GM13976 (cell line): ENCODE results near the gene SMCO2.

ENCODE experiments used
- DNase-seq: peaks from one replicate; pipeline ENCODE4 v3.0.0; 2012; ENCODE audit warnings: low spot score
- in situ Hi-C: fragments of 300-500 bp; cut with MboI; formaldehyde crosslinking; loops from one replicate; pipeline ENCODE4 v1.12.0; 2022; ENCODE audit warnings: low sequenced_read_pairs, mixed read lengths, inconsistent platforms; ENCODE audit not compliant: unreplicated experiment
- TF ChIP-seq, protein P1 (sequence below): IDR thresholded peaks from 2 replicates; pipeline ENCODE4 v1.5.1; 2012; ENCODE audit warnings: borderline replicate concordance, mild to moderate bottlenecking; ENCODE audit not compliant: insufficient read depth; ENCODE audit errors: extremely low read depth, missing control alignments, control extremely low read depth

The SMCO2 gene

DNA sequence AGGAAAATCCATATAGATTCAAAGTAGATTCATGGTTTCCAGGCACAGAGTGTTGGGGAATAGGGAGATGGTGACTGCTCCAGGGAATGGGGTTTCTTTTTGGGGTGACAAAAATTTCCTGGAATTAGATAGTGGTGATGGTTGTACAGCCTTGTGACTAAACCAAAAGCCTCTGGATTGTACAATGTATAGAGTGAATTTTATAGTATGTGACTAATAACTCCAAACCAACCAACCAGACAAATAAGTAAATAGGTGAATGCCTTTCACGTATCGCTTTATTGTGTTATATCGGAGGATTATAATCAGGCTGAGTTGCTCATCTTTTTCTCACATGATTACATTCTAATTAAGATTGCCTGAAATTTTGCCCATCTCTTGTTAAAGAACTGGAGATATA, 52.8 kb downstream of the SMCO2 start:
- TF ChIP-seq, protein P1, sequence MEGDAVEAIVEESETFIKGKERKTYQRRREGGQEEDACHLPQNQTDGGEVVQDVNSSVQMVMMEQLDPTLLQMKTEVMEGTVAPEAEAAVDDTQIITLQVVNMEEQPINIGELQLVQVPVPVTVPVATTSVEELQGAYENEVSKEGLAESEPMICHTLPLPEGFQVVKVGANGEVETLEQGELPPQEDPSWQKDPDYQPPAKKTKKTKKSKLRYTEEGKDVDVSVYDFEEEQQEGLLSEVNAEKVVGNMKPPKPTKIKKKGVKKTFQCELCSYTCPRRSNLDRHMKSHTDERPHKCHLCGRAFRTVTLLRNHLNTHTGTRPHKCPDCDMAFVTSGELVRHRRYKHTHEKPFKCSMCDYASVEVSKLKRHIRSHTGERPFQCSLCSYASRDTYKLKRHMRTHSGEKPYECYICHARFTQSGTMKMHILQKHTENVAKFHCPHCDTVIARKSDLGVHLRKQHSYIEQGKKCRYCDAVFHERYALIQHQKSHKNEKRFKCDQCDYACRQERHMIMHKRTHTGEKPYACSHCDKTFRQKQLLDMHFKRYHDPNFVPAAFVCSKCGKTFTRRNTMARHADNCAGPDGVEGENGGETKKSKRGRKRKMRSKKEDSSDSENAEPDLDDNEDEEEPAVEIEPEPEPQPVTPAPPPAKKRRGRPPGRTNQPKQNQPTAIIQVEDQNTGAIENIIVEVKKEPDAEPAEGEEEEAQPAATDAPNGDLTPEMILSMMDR, result no peak
- no peak for DNase-seq
- in situ Hi-C loops, result no loop called here

DNA sequence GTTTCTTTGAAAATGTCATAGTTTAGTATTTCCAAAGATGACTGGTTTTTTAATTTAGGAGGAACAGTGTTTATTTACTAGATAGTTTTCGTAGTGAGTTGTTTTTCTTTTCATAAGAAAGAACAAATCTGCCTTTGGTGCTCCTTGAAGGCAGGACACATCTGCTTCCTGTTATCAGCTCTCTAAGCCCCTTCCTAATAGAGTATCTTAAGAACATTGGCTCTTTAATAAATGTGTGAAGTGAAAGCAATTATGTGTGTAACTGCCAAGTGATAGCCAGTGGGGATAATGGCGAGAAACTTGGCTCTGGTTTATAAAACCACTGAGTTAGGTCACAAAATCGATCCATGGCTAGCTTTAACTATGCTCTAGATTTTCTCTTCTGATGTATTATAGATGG, 54.0 kb downstream of the SMCO2 start:
- DNase-seq, result no peak
- in situ Hi-C loops, result no loop called here

DNA sequence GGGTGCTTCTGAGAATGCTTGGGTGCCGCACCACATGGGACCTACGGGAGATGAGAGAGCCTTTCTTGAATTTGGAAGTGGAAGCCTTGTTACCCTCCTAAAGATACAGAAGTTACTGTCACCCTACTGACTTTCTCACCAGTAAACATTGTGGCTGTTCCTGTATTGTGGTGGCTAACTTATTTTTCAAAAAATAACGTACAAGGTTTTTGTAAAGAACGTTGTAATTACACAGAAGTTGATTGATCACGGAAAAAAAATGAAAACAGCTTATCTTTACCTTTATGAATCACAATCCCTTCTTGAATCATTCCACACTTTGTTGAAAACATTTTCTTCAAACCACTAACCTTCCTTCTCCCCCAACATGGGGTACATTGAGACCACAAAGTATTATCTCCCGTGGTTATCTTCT, 55.5 kb downstream of the SMCO2 start:
- in situ Hi-C loops, result no loop called here
- DNase-seq, result no peak
- TF ChIP-seq, protein P1, result no peak

More for the DNA sequence above, 54.0 kb downstream of the SMCO2 start:
- TF ChIP-seq, protein P1, result no peak

DNA sequence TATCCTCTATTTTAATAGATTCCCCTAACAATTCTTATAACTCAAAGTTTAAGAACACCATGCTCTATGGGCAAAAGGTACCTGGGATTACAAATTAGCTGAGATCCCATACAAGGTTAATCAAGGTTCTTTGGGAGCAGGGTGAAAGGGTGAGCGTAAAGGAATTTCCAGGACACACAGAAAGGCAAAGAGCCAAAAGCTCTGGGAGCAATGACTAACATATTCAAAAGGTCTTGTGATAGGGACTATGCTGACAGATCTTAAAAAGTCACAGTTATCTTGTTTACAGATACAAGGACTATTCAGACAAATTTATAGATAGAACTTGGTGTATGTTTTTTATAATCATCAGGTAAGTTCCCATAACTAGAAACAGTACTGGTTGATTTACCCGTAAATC, 58.0 kb downstream of the SMCO2 start:
- no peak for DNase-seq
- TF ChIP-seq, protein P1, result no peak
- in situ Hi-C loops, result no loop called here

DNA sequence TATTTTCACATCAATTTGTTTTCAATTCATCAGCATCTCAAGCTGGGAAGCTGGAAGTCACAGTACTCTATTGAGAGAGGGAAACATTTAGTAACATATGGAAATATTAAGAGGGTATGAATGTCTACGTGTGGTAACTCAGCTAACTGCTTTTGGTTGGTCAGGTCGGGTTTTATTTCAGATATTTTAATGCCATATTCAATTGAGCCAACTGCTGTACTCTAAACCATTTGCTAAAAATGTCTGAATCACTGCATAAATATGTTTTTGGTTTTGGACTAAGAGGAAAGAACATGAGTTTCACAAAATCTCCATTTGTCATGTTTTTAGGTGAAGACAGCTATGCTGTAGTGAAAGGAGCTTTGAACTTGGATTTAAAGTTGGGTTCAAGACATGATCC, 58.6 kb downstream of the SMCO2 start:
- DNase-seq, result no peak
- in situ Hi-C loops, result no loop called here
- TF ChIP-seq, protein P1, result no peak

DNA sequence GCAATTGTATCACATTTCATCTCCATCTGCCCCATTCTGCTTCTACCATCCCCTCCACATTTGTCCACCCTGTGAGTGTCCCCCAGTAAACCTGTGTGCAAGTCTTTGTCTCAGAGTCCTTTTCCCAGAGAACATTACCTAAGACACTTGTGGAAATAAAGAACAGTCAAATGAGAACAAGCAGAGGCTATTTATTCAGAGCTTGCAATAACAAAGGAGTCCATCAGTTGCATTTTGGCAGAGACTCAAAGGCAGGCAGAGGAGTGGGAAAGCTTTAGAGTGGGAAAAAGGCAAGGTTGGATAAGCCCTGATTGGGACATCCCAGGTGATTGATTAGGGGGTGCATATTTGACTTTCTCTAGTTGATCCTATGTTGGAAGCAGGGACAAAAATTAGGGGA, 59.2 kb downstream of the SMCO2 start:
- in situ Hi-C loops, result no loop called here
- TF ChIP-seq, protein P1, result no peak
- no peak for DNase-seq

DNA sequence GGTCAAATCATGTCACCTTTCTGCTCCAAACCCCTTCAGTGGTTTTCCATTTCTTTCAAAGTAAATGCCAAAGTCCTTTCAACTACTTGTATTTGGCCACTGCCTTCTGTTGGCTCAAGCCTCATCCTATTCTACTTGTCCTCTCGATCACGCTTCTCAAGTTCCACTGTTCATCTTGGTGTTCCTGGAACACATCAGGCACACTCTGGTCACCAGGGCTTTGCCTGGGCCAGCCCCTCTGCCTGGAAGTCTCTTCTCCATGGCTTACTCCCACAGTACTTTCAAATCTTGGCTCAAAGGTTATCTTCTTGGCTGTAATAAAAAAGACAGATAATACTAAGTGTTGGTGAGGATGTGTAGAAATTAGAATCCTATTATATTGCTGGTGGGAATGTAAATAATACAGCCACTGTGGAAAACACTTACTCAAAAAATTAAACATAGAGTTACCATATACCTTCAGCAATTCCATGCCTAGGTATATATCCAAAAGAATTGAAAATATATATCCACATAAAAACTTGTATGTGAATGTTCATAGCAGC, 60.2 kb downstream of the SMCO2 start:
- no peak for DNase-seq
- TF ChIP-seq, protein P1, result no peak
- in situ Hi-C loops, result no loop called here
